HG03280 (cell line): ENCODE data around the gene ZNF669.
A peak's percentile ranks its signal among the peaks of the same experiment; 100 is the strongest.

Experiments used
- ATAC-seq: cut with Tn5 transposase; IDR thresholded peaks from one replicate; pipeline ENCODE4 v1.9.1; 2021; ENCODE audit warnings: mild to moderate bottlenecking, moderate library complexity; ENCODE audit not compliant: unreplicated experiment

Gene ZNF669

GRCh38 chr1:247111700-247112478 lies 7.7 kb upstream of the ZNF669 start:
- ATAC-seq: no peak

DNA sequence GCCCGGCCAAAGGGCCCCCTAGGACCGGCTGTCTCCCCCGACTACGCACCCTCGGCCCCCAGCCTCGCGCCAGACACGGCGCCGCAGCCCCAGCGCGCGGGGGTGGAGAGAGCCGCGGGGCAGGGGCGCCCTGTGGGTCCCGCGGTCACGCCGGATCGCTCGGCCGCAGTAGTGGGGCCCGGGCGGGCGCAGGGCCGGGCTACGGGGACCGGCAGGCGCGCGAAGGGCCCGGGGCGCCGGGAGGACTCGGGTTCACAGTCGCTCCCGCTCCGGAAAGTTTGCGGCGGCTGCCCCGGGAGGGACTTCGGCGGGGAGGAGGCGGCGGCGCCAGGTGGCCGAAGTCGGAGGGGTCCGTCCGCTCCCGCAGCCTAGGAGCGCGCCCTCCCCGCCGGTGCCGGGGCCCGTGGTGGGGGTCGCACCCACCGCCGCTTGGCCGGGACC lies 7.1 kb upstream of the ZNF669 start:
- ATAC-seq: no peak

DNA sequence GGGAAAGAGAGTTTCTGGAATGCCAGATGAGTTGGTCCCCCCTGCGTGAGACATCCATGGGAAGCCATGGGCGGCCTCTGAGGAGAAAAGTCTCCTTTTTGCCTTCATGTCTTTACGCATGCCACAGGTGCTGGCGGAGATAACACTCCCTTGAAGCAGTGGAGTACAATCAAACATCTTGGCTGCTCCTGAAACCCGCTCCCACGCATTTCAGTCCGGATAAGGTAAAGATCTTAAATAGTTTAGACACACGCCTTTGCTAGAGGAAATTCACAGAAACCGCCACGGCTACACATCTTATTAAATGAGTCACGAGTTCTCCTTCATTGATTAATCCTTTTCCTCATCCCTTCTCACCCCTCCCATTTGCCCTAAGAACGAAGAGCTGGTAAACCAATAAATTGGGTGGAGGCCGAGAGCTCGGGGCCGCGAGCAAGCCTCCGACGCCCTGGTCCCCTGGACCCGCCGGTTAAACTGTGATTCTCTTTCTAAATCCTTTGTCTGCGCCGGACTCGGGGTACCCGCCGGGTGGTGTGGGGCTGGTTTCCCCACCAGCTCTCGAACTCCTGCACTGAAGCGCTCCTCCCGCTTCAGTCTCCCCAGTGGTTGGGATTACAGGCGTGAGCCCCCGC lies 6.6 kb upstream of the ZNF669 start:
- no peak for ATAC-seq

- ATAC-seq: no peak
Observed at GRCh38 chr1:247107694-247108093, 3.5 kb upstream of the ZNF669 start.

DNA sequence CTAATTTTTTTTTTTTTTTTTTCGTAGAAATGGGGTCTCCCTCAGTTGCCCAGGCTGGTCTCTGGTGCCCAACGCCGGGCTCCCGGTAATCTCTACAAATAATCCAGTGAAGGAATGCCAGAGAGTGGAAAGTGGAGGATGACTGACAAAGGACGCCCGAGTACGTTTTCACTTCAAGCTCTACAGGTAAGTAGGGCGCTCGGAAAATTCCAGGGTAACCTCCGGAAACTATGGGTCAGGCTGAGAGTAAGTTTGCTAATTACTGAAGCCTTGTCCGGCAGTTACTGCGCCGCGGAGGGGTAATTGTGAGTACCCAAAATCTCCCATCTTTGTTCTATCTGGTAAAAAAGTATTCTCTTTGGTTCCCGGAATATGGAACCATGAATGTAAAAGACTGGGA lies 1.8 kb upstream of the ZNF669 start:
- no peak for ATAC-seq

- no peak for ATAC-seq
Observed at GRCh38 chr1:247104965-247105364, 809 bp upstream of the ZNF669 start.

DNA sequence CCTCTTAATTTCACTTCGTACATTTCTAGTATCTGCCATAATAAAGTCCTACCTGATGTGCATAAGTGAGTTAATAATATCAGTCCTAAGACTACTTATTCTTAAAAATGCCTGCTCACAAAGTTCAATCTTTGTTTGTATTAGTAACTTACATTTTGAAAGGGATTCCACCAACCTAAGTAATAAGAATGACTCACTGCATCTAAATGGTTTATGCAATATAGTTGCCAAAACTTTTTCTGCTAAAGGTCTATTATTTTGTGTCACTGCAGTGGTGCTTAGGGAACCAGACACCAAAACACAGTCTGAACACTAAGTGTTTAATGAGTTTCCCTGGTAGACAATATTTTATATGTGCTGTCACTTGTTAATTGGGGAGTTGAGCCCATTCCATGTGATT lies 1.8 kb downstream of the ZNF669 start:
- ATAC-seq: no peak

- no peak for ATAC-seq
Observed at GRCh38 chr1:247100676-247101279, 3.4 kb downstream of the ZNF669 start.

DNA sequence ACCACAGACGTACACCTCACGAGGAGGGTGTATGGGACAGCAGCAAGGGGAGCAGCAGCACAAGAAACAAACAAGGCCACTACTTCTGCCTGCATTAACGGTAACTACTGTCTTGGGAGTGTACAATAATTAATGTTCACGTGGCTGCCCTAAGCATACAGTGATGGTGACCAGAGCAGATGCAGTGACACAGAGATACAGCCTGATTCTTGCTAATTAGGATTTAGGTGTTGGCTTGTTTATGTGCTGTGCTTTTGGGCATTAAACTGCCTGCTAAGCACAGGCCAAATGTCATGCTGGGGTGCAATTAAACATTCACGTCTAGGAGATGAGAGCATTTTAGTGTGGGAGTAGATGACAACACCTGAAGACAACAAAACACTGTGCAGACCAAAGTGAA lies 7.2 kb downstream of the ZNF669 start:
- ATAC-seq: no peak

DNA sequence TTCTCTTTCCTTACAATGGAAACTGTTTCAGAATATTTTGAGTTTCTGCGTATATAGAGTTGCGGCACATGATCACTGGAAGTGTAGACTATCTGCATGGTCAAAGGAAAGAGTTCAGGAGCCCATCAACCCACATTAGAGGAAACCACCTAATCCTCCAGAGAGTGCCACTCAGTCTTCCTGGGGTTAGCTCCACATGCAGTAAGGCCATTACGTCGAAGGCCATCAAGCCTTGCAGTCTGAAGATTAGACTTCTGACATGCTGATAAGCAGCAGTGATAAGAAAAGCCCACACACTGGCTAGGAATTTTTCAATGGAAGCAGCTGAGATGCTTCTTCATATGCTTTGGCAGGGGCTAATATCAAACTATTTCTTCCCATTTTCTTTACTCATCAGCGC lies 7.6 kb downstream of the ZNF669 start:
- ATAC-seq: no peak

DNA sequence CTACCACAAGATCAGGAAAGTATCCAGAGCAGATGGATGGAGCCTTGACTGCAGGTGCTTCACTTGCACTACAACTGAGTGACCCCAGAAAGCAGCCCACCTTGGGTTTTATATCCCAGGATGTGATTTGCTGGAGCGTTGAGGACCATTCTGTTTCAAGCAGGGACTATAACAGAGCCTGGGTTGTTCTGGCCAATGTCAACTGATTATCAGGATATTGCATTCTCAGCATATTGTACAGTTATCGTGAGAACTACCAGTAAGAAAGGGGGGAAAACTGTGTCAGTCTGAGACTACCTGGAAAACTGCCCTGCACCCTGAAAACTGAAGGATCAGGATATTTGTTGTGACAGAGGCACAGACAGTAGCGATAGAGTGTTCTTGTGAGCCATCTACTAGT lies 8.0 kb downstream of the ZNF669 start:
- no peak for ATAC-seq

- ATAC-seq: no peak
Observed at GRCh38 chr1:247090455-247090854, 13.7 kb downstream of the ZNF669 start.

GRCh38 chr1:247089616-247090375 lies 14.4 kb downstream of the ZNF669 start:
- no peak for ATAC-seq

- no peak for ATAC-seq
Observed at GRCh38 chr1:247088967-247089366, 15.2 kb downstream of the ZNF669 start.

GRCh38 chr1:247087256-247087655 lies 16.9 kb downstream of the ZNF669 start:
- ATAC-seq: no peak

- ATAC-seq: no peak
Observed at GRCh38 chr1:247085310-247085709, 18.8 kb downstream of the ZNF669 start.

DNA sequence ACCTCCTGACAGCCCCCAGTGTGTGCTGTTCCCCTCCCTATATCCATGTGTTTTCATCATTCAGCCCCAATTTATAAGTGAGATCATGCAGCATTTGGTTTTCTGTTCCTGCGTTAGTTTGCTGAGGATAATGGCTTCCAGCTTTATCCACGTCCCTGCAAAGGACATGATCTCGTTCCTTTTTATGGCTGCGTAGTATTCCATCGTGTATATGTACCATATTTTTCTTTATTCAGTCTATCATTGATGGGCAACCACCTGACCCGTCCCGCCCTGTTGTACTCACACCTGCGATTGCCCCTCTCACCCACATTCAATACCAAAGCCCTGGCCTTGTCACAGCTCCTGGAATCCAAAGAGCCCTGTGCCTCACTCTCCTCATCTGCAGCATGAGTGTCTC lies 19.4 kb downstream of the ZNF669 start:
- no peak for ATAC-seq

- no peak for ATAC-seq
Observed at GRCh38 chr1:247079141-247079874, 24.8 kb downstream of the ZNF669 start.

DNA sequence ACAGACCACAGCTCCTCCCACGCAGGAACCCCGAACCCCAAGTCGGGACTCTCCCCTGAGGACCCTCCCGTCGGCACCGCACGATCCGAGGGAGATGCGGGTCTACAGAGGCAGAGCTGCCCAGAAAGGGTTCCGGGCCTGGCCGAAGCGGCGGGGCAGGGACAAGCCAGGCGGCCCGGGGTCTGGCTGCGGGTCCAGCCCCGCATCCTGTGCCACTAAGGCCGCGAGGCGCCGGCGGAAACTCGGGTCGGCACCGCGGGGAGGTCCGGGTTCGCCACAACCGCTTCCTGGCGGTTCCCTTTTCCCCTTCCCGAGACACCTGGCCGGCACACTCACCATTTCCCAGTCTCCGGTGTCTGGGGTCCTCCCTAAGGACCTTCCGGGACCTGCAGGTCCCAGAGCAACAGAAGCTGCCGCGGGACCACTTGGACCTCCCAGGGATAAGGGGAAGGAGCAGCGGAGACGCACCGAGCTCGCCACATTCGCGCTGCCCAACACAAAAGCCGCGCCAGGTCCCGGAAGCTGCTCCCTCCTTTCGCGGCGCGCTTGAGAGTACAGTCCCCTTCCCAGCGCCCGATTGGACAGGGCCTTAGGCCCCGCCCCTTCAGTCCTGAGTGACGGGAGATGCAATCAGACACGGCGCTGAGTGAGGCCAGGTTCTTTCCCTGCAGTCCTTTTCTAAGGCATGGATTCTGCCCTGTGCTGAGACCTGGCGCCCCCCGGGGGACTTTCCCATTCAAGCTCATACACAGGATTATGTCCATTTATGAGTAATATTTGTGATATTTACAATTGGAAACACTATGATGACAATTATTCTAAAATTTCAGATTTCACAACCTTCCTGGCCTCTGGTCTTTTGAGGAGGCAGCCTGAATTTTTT lies 25.7 kb downstream of the ZNF669 start, which contains the start of gene ZNF670:
Gene ZNF670 (minus strand): TSS at position 554 of the 883 bp plus-strand sequence. CDS start 215 bp downstream, at position 339.
- ATAC-seq: peak; percentile 100

DNA sequence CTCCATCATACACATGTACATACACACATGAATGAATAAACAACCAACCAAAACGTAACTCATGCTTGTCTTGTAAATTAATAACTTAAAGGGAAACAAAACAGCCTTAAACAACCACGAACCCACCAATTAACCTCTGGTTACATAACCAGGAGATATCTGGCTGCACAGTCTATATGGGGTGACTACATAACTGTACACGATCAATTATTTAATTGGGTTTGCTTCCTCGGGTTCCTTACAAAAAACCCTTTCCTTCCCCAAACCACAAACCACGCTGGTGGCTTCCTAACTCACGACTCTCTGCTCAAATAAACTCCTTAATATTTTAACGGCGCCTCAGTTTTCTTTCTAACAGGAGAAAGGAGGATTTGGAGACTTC lies 26.3 kb downstream of the ZNF669 start:
- ATAC-seq: peak; percentile 2
